H7 (cell line): Measurements from ENCODE around the gene CHD8. TPM values are rescaled to one million over a fixed set of nuclear protein-coding genes. Genes with fewer than 3 reads are reported as not detected.

Source experiments
- DNase-seq: peaks from one replicate; pipeline ENCODE4 v3.0.0; 2012
- H3K27me3 ChIP-seq: 2 replicates; pipeline ENCODE4 v1.6.0; 2011; ENCODE audit warnings: mild to moderate bottlenecking, low read length; ENCODE audit not compliant: control insufficient read depth, insufficient read depth
- H3K36me3 ChIP-seq: replicated peaks from 2 replicates; pipeline ENCODE4 v1.5.1; 2011; ENCODE audit warnings: low read length; ENCODE audit not compliant: control insufficient read depth, insufficient read depth
- H3K4me3 ChIP-seq: 2 replicates; pipeline ENCODE4 v1.5.1; 2011; ENCODE audit warnings: low read depth, mild to moderate bottlenecking, control low read depth, low read length, moderate library complexity; ENCODE audit not compliant: insufficient read depth
- total RNA-seq: library from RNA; depleted of rRNA; stranded (reverse); fragments of >200 nt; shearing (Covaris generic); gene quantifications from 2 replicates; pipeline ENCODE4 v1.2.3, GENCODE V29; 2014; rRNA removed

The CHD8 gene
- total RNA-seq, 1 experiment from 2014 or later, result 64.1 TPM

- no peak overlapping the region for H3K4me3 ChIP-seq
- peaks cover 57% of the 10 kb centered on the region for H3K36me3 ChIP-seq
- no peaks in the 10 kb centered on the region for H3K27me3 ChIP-seq
- no peak for DNase-seq
These were observed 88.3 kb downstream of the CHD8 start for GRCh38 chr14:21367582-21368144.

GRCh38 chr14:21356511-21356910 lies 99.4 kb downstream of the CHD8 start:
- H3K36me3 ChIP-seq, result peaks cover 58% of the 10 kb centered on the region
- H3K4me3 ChIP-seq, result no peak overlapping the region
- H3K27me3 ChIP-seq, result no peaks in the 10 kb centered on the region
- no peak for DNase-seq

- no peak overlapping the region for H3K4me3 ChIP-seq
- no peak for DNase-seq
- peaks cover 36% of the 10 kb centered on the region for H3K36me3 ChIP-seq
- no peaks in the 10 kb centered on the region for H3K27me3 ChIP-seq
These were observed 103.3 kb downstream of the CHD8 start for GRCh38 chr14:21352587-21352986.

- DNase-seq, result no peak
- peaks cover 21% of the 10 kb centered on the region for H3K36me3 ChIP-seq
These were observed 105.4 kb downstream of the CHD8 start for GRCh38 chr14:21350539-21350938.

GRCh38 chr14:21347201-21347600 lies 108.7 kb downstream of the CHD8 start:
- DNase-seq, result no peak
- H3K36me3 ChIP-seq, result peaks cover 5% of the 10 kb centered on the region
- no peak overlapping the region for H3K4me3 ChIP-seq
- no peaks in the 10 kb centered on the region for H3K27me3 ChIP-seq

More at GRCh38 chr14:21350539-21350938, 105.4 kb downstream of the CHD8 start:
- Histone ChIP-seq H3K4me3 (no peak overlapping the region), H3K27me3 (no peaks in the 10 kb centered on the region)

- Histone ChIP-seq H3K27me3 (no peaks in the 10 kb centered on the region), H3K36me3 (peaks cover 1% of the 10 kb centered on the region; the same call in 1 of the 2 replicates), H3K4me3 (no peak overlapping the region)
- no peak for DNase-seq
These were observed 109.3 kb downstream of the CHD8 start for GRCh38 chr14:21346532-21347135.

GRCh38 chr14:21343035-21343794 lies 112.7 kb downstream of the CHD8 start:
- H3K36me3 ChIP-seq, result no peaks in the 10 kb centered on the region

More at GRCh38 chr14:21343035-21343794, 112.7 kb downstream of the CHD8 start:
- Histone ChIP-seq H3K4me3 (no peak overlapping the region), H3K27me3 (no peaks in the 10 kb centered on the region)
- no peak for DNase-seq

Other genes with a start within 250 kb of the CHD8 start
- gene HNRNPC, start 186.7 kb downstream of the CHD8 start, total RNA-seq, result 1,394 and 2,138 TPM in 2 replicates
- gene RPGRIP1, start 176.0 kb downstream of the CHD8 start, total RNA-seq, result 0.11 and 0.14 TPM in 2 replicates
- gene SUPT16H, start 72.1 kb downstream of the CHD8 start, total RNA-seq, result 145 and 161 TPM in 2 replicates
- gene RAB2B, start 20.8 kb upstream of the CHD8 start, total RNA-seq, result 21.5 and 26.8 TPM in 2 replicates
- gene TOX4, start 21.1 kb upstream of the CHD8 start, total RNA-seq, result 23.5 and 30.5 TPM in 2 replicates
- 109 and 111 TPM in 2 replicates for gene METTL3, start 55.2 kb upstream of the CHD8 start, total RNA-seq
- gene SALL2, start 70.2 kb upstream of the CHD8 start, total RNA-seq, result 123 and 170 TPM in 2 replicates
- not detected in 2 replicates for gene OR10G3, start 124.0 kb upstream of the CHD8 start, total RNA-seq
- not detected in 2 replicates for gene OR10G2, start 178.8 kb upstream of the CHD8 start, total RNA-seq
- gene OR4E2, start 197.7 kb upstream of the CHD8 start, total RNA-seq, result not detected in 2 replicates
- gene OR4E1, start 217.7 kb upstream of the CHD8 start, total RNA-seq, result not detected in 2 replicates